ENCODE measurements around the gene CTNS. TPM values are rescaled to one million over a fixed set of nuclear protein-coding genes. Genes with fewer than 3 reads are reported as not detected.

Gene CTNS
- total and polyA plus RNA-seq, 8 donors, result 9.0 to 14.2 (median 12.8) TPM

DNA sequence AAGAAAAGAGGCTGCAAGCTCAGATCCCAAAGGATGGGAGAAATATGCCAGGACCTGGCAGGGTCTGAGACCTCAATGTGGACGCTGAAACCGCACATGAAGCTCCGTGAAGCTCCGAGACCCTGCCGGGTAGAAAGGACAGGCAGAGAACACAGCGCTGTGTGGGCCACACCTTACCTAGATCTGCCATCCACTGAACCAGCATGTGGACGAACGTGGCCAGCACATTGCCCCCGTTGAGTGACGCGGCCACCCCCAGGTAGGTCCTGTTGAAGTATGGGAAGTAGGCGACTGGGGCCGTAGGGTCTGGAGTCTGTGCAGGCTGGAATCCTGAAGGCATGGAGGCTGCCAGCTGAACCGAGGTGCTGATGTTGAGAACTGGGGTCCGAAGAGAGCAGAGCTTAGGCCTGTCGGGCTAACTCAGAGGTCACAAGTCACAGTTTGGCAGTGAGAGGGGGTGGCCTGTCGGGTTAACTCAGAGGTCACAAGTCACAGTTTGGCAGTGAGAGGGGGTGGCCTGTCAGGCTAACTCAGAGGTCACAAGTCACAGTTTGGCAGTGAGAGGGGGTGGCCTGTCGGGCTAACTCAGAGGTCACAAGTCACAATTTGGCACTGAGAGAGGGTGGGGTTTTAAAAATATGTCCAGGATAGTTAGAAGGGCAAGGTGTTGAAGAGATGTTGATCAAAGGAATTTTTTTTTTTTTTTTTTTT lies 21.2 kb upstream of the CTNS start:
- ATAC-seq (no peak), DNase-seq (no peak), FAIRE-seq (no peak)
- TF ChIP-seq, protein P1, sequence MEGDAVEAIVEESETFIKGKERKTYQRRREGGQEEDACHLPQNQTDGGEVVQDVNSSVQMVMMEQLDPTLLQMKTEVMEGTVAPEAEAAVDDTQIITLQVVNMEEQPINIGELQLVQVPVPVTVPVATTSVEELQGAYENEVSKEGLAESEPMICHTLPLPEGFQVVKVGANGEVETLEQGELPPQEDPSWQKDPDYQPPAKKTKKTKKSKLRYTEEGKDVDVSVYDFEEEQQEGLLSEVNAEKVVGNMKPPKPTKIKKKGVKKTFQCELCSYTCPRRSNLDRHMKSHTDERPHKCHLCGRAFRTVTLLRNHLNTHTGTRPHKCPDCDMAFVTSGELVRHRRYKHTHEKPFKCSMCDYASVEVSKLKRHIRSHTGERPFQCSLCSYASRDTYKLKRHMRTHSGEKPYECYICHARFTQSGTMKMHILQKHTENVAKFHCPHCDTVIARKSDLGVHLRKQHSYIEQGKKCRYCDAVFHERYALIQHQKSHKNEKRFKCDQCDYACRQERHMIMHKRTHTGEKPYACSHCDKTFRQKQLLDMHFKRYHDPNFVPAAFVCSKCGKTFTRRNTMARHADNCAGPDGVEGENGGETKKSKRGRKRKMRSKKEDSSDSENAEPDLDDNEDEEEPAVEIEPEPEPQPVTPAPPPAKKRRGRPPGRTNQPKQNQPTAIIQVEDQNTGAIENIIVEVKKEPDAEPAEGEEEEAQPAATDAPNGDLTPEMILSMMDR (IDR thresholded peaks at IDR 0.05), result no peak
- intact Hi-C loops (cut with DNase I), result no loop called here
- no peaks in the 10 kb centered on the region for H3K9me3 ChIP-seq
- no peaks in the 10 kb centered on the region for H3K27me3 ChIP-seq
- no peaks in the 10 kb centered on the region for H3K4me1 ChIP-seq
- H3K36me3 ChIP-seq, result peaks cover 3 to 33% (median 4%) of the 10 kb centered on the region in 3 donors
- 95 to 97% methylated on average over 18 of the region's 18 CpGs for WGBS, 2 donors
- H3K4me3 ChIP-seq, result no peak overlapping the region
- H3K27ac ChIP-seq, result no peak overlapping the region

DNA sequence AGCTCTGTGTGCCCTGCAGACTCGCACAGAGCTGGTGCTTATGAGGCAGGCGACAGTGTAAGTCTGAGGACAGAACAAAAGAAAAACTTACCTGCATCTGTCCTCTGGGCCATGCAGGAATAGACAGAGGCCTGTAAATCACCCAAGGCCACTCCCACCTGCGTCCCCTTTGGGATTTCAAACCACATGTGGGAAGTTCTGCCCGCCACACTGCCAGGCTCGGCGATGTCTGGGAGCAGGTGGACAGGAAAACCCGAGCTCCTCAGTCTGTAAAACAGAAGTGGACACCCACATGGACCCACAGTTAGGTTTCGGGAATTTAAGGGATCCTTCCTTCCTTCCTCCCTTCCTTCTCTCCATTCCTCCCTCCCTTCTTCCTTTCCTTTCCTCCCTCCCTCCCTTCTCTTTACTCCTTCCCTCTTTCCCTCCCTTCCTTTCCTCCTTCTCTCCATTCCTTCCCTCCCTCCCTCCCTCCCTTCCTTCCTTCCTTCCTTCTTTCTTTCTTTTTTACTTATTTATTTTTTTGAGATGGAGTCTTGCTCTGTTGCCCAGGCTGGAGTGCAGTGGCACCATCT lies 15.3 kb upstream of the CTNS start:
- no peak for FAIRE-seq

DNA sequence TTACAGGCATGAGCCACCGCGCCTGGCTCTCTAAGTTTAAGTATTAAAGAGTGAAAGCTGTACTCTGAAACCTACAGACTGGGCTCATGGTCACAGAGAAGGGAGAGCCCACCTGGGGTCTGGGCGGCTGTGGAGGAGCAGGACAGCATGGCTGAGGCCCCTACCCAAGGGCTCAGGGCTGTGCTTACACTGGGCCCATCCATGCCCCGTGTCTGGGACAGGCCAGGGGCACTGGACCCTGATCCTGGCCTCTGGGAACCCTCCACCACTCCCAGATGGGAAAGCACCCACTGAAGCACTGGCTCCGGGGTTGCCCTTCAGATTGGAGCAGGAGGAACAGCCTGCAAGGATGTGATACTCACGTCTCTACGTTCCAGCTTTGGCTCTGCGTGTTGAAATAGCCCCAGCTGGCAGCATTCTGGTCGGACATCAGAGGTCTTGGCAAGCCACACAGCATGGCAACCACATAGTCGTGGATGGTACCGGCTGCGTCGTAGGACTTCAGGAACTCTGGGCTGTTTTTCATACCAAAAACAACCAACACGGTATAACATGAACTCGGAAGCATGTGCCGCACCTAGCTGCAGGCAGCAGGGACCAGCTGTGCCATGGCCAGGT lies 13.5 kb upstream of the CTNS start:
- intact Hi-C loops (cut with DNase I), result no loop called here
- Histone ChIP-seq H3K4me3 (no peak overlapping the region), H3K4me1 (no peaks in the 10 kb centered on the region), H3K27ac (no peak overlapping the region), H3K36me3 (peaks cover 5 to 52% (median 14%) of the 10 kb centered on the region in 3 donors), H3K9me3 (no peaks in the 10 kb centered on the region), H3K27me3 (no peaks in the 10 kb centered on the region)
- FAIRE-seq (no peak), ATAC-seq (no peak), DNase-seq (no peak)
- WGBS, 2 donors, result 95 to 98% methylated on average over 16 of the region's 16 CpGs
- TF ChIP-seq, protein P1 (IDR thresholded peaks at IDR 0.05), result no peak

More for the DNA sequence above, 15.3 kb upstream of the CTNS start:
- H3K27me3 ChIP-seq, result no peaks in the 10 kb centered on the region
- no peaks in the 10 kb centered on the region for H3K4me1 ChIP-seq
- WGBS, 2 donors, result 97 to 99% methylated on average over 8 of the region's 8 CpGs
- no peak overlapping the region for H3K4me3 ChIP-seq
- TF ChIP-seq, protein P1 (IDR thresholded peaks at IDR 0.05), result no peak
- DNase-seq (no peak), ATAC-seq (no peak)
- intact Hi-C loops (cut with DNase I), result no loop called here
- H3K36me3 ChIP-seq, result peaks cover 5 to 60% (median 14%) of the 10 kb centered on the region in 3 donors
- no peak overlapping the region for H3K27ac ChIP-seq
- H3K9me3 ChIP-seq, result no peaks in the 10 kb centered on the region

DNA sequence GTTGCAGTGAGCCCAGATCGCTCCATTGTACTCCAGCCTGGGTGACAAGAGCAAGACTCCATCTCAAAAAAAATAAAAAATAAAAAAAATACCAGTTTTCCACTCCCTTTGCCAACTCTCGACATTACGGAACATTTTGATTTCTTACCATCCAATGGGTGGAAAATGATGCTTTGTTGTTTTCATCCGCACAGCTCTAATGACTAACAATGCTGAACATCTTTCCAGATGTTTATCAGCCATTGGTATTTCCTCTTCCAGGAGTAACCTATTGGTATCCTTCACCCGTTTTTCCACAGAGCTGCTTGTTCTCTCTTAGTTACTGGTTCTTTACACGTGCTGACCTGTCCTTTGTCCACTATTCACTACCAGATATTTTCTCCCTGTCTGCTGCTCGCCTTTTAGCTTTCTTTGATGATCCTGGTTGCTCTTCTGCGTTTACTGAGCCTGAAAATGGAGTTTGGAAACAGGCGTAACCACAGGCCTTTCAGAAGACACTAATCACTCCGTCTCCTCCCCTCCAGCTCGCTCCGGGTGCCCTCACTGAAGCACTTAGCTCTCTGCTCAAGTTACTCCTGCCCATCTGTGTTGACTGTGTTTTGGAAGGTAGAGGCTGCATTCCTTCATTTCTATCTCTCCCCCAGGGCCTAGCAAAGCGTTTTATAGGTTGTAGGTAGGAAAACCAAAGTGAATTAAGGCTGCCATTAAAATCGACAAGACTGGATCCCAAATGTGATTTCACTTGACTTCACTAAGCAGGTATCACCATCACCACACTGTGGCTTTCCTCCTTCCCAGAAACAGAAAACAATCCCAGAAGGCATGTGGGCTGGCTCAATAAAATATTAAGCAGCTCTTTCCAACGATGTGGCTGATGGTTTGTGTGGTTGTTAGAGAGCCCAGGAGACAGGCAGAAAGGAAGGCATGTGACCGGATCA lies 9.5 kb upstream of the CTNS start:
- DNase-seq (no peak), ATAC-seq (no peak), FAIRE-seq (no peak)
- H3K27ac ChIP-seq, result no peak overlapping the region
- WGBS, 2 donors, result 72 to 83% methylated on average over 16 of the region's 16 CpGs
- H3K36me3 ChIP-seq, result peaks cover 5 to 45% (median 11%) of the 10 kb centered on the region in 3 donors
- H3K4me3 ChIP-seq, result no peak overlapping the region
- no peaks in the 10 kb centered on the region for H3K27me3 ChIP-seq
- TF ChIP-seq, protein P1 (IDR thresholded peaks at IDR 0.05), result no peak
- no peaks in the 10 kb centered on the region for H3K9me3 ChIP-seq
- no peaks in the 10 kb centered on the region for H3K4me1 ChIP-seq
- intact Hi-C loops (cut with DNase I), result no loop called here
